MCF 10A (cell line): ENCODE results near the gene MMP14. TPM values are rescaled to one million over a fixed set of nuclear protein-coding genes. Genes with fewer than 3 reads are reported as not detected.

ENCODE experiments used
- BruUV-seq: library from RNA; stranded (reverse); fragments of 400-500 nt; replicated peaks from 2 replicates; lab custom pipeline; 2021; lab: Mats Ljungman, UMichigan
- CTCF ChIA-PET: fragments of 300-600 bp; sonication (Branson Sonifier 250); formaldehyde crosslinking; extraction: SDS; loops from one replicate; lab custom pipeline; 2021; ENCODE audit warnings: antibody characterized with exemption, inconsistent platforms; lab: Yijun Ruan, JAX
- POLR2A ChIA-PET: fragments of 300-600, 350-650 bp; sonication (Branson Sonifier 250); formaldehyde crosslinking; extraction: SDS; loops from one replicate; lab custom pipeline; 2020; ENCODE audit warnings: antibody characterized with exemption, inconsistent platforms; lab: Yijun Ruan, JAX
- DNase-seq: peaks from one replicate; pipeline ENCODE4 v3.0.0-alpha.2; 2018; ENCODE audit not compliant: unreplicated experiment
- H3K27ac Mint-ChIP-seq: one replicate; pipeline ENCODE4 v1.8.0; 2022; ENCODE audit warnings: mild to moderate bottlenecking, low read depth, mixed read lengths; ENCODE audit not compliant: unreplicated experiment
- H3K27me3 Mint-ChIP-seq: one replicate; pipeline ENCODE4 v1.8.0; 2022; ENCODE audit warnings: mixed read lengths; ENCODE audit not compliant: insufficient read depth, unreplicated experiment
- H3K36me3 Mint-ChIP-seq: one replicate; pipeline ENCODE4 v1.8.0; 2022; ENCODE audit warnings: mild to moderate bottlenecking, moderate library complexity, mixed read lengths; ENCODE audit not compliant: insufficient read depth, unreplicated experiment
- H3K4me1 Mint-ChIP-seq: one replicate; pipeline ENCODE4 v1.8.0; 2022; ENCODE audit warnings: mixed read lengths; ENCODE audit not compliant: insufficient read depth, unreplicated experiment
- H3K4me3 Mint-ChIP-seq: one replicate; pipeline ENCODE4 v1.8.0; 2022; ENCODE audit warnings: mild to moderate bottlenecking, moderate library complexity, mixed read lengths; ENCODE audit not compliant: unreplicated experiment
- H3K9me3 Mint-ChIP-seq: one replicate; pipeline ENCODE4 v1.8.0; 2022; ENCODE audit warnings: mixed read lengths; ENCODE audit not compliant: unreplicated experiment
- CTCF ChIP-seq: fragments of 200-600 bp; IDR thresholded peaks from one replicate; pipeline ENCODE4 v1.8.0; 2022; ENCODE audit warnings: antibody characterized with exemption, mild to moderate bottlenecking; ENCODE audit not compliant: unreplicated experiment
- intact Hi-C: fragments of 100-400 bp; cut with micrococcal nuclease; formaldehyde crosslinking; loops from 2 replicates; pipeline ENCODE4 v1.14.1; 2022
- total RNA-seq: library from RNA; stranded (reverse); gene quantifications from 2 replicates; pipeline ENCODE4 v1.2.3, GENCODE V29; 2022

MMP14 gene
- total RNA-seq, 1 experiment from 2014 or later = 71.5 TPM

GRCh38 chr14:22796087-22796707, 40.2 kb upstream of the MMP14 start:
- H3K4me1 Mint-ChIP-seq = peaks cover 6% of the 10 kb centered on the region
- peaks cover 25% of the 10 kb centered on the region for H3K27me3 Mint-ChIP-seq
- no peak overlapping the region for H3K27ac Mint-ChIP-seq
- CTCF ChIA-PET = interaction anchor here (0.6 to 2.0 kb wide), 3 partner anchors 14 to 1781 kb away, joined by 3 to 10 read pairs (median 4); no protein-coding TSS in a partner anchor
- H3K9me3 Mint-ChIP-seq = peaks cover 8% of the 10 kb centered on the region
- POLR2A ChIA-PET = interaction anchor here (0.9 to 2.1 kb wide), 3 partner anchors 11 to 30 kb away, joined by 4 to 7 read pairs (median 6); partner anchors contain the start of gene OXA1L
- intact Hi-C loops = no loop called here
- no peaks in the 10 kb centered on the region for H3K36me3 Mint-ChIP-seq
- no peak overlapping the region for H3K4me3 Mint-ChIP-seq
- no peak for TF ChIP-seq CTCF
- BruUV-seq = no TSS peak
- DNase-seq = no peak

GRCh38 chr14:22797017-22797917, 39.1 kb upstream of the MMP14 start:
- H3K27ac Mint-ChIP-seq = no peak overlapping the region
- no peak for DNase-seq
- no TSS peak for BruUV-seq
- no peak for TF ChIP-seq CTCF
- H3K27me3 Mint-ChIP-seq = peaks cover 25% of the 10 kb centered on the region
- H3K4me1 Mint-ChIP-seq = peaks cover 6% of the 10 kb centered on the region
- CTCF ChIA-PET = interaction anchor here (0.6 to 2.0 kb wide), 6 partner anchors 10 to 1783 kb away, joined by 3 to 10 read pairs (median 3); no protein-coding TSS in a partner anchor
- POLR2A ChIA-PET = interaction anchor here (0.9 to 2.1 kb wide), 5 partner anchors 10 to 33 kb away, joined by 3 to 7 read pairs (median 4); partner anchors contain the start of genes OXA1L and SLC7A7
- no peak overlapping the region for H3K4me3 Mint-ChIP-seq
- H3K36me3 Mint-ChIP-seq = no peaks in the 10 kb centered on the region
- intact Hi-C loops = no loop called here
- H3K9me3 Mint-ChIP-seq = peaks cover 8% of the 10 kb centered on the region

GRCh38 chr14:22798528-22798927, 37.9 kb upstream of the MMP14 start:
- no peak for TF ChIP-seq CTCF
- BruUV-seq = no TSS peak
- Mint-ChIP-seq H3K9me3 (peaks cover 8% of the 10 kb centered on the region), H3K27ac (no peak overlapping the region), H3K27me3 (peaks cover 25% of the 10 kb centered on the region), H3K4me1 (peaks cover 6% of the 10 kb centered on the region), H3K4me3 (no peak overlapping the region), H3K36me3 (no peaks in the 10 kb centered on the region)
- intact Hi-C loops = no loop called here
- DNase-seq = no peak
- CTCF ChIA-PET = no interaction called here
- POLR2A ChIA-PET = no interaction called here

GRCh38 chr14:22800346-22800745, 36.0 kb upstream of the MMP14 start:
- intact Hi-C loops = no loop called here
- Mint-ChIP-seq H3K4me3 (no peak overlapping the region), H3K27me3 (peaks cover 25% of the 10 kb centered on the region), H3K27ac (no peak overlapping the region), H3K9me3 (peaks cover 8% of the 10 kb centered on the region), H3K36me3 (no peaks in the 10 kb centered on the region), H3K4me1 (peaks cover 6% of the 10 kb centered on the region)
- BruUV-seq = no TSS peak
- no peak for DNase-seq
- CTCF ChIA-PET = interaction anchor here (0.7 kb wide), 1 partner anchor 100 kb away, joined by 3 read pairs; no protein-coding TSS in a partner anchor
- POLR2A ChIA-PET = no interaction called here
- TF ChIP-seq CTCF = no peak
